B cell (primary cell): ENCODE data around the gene CCDC78.

Source experiments
- EZH2 ChIP-seq: IDR thresholded peaks from 2 replicates; pipeline ENCODE4 v1.6.1; 2012; ENCODE audit warnings: borderline replicate concordance, low read depth, mild to moderate bottlenecking, moderate library complexity, low read length; ENCODE audit not compliant: insufficient read depth, poor library complexity, severe bottlenecking
- TF ChIP-seq, protein P1 (sequence below): fragments of 200-600 bp; IDR thresholded peaks from one replicate; pipeline ENCODE4 v1.8.0; 2022; ENCODE audit warnings: antibody characterized with exemption, mild to moderate bottlenecking

DNA sequence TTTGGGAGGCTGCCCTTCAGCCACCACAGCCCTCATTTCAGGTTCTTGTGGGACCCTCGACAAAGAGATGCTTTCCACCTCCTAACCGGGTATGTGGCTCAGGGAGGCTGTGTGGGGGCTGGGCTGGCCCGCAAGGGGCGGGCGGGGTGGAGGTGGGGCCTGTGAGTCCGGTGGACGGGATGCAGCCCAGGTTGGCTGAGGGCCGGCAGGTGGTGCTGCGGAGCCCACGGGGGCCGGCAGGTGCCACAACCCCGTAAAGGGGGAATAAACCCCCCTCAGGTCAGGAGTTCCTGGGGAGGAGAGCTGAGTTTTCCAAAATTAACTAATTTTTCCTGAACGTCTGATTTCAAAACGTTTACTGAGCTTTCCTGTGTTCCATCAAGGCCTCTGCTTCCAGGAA, 19.5 kb upstream of the CCDC78 start:
- TF ChIP-seq, protein P1, sequence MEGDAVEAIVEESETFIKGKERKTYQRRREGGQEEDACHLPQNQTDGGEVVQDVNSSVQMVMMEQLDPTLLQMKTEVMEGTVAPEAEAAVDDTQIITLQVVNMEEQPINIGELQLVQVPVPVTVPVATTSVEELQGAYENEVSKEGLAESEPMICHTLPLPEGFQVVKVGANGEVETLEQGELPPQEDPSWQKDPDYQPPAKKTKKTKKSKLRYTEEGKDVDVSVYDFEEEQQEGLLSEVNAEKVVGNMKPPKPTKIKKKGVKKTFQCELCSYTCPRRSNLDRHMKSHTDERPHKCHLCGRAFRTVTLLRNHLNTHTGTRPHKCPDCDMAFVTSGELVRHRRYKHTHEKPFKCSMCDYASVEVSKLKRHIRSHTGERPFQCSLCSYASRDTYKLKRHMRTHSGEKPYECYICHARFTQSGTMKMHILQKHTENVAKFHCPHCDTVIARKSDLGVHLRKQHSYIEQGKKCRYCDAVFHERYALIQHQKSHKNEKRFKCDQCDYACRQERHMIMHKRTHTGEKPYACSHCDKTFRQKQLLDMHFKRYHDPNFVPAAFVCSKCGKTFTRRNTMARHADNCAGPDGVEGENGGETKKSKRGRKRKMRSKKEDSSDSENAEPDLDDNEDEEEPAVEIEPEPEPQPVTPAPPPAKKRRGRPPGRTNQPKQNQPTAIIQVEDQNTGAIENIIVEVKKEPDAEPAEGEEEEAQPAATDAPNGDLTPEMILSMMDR, result no peak
- TF ChIP-seq EZH2, result no peak
